Kidney epithelial cell (primary cell): ENCODE results near the gene CCNJL. TPM values are rescaled to one million over a fixed set of nuclear protein-coding genes. Genes with fewer than 3 reads are reported as not detected.

Experiments used
- DNase-seq: peaks from one replicate; pipeline ENCODE4 v3.0.0-alpha.2; 2010; ENCODE audit warnings: low read depth
- H3K27me3 ChIP-seq: 2 replicates; pipeline ENCODE4 v1.6.0; 2011; ENCODE audit warnings: low read length; ENCODE audit not compliant: control insufficient read depth, insufficient read depth
- H3K36me3 ChIP-seq: 2 replicates; pipeline ENCODE4 v1.5.1; 2011; ENCODE audit warnings: low read length; ENCODE audit not compliant: control insufficient read depth, insufficient read depth
- H3K4me3 ChIP-seq: 2 replicates; pipeline ENCODE4 v1.5.1; 2011; ENCODE audit warnings: low read depth, mild to moderate bottlenecking, control low read depth, low read length
- CTCF ChIP-seq: IDR thresholded peaks from 2 replicates; pipeline ENCODE4 v1.5.1; 2011; ENCODE audit warnings: mild to moderate bottlenecking, moderate library complexity, low read length, control low read depth, inconsistent platforms; ENCODE audit not compliant: insufficient read depth, poor library complexity, severe bottlenecking
- total RNA-seq: library from RNA; depleted of rRNA; stranded (reverse); fragments of >200 nt; gene quantifications from 2 replicates; pipeline ENCODE4 v1.2.3, GENCODE V29; 2015

Gene CCNJL
- total RNA-seq, 1 donor from 2014 or later = 21.9 TPM

DNA sequence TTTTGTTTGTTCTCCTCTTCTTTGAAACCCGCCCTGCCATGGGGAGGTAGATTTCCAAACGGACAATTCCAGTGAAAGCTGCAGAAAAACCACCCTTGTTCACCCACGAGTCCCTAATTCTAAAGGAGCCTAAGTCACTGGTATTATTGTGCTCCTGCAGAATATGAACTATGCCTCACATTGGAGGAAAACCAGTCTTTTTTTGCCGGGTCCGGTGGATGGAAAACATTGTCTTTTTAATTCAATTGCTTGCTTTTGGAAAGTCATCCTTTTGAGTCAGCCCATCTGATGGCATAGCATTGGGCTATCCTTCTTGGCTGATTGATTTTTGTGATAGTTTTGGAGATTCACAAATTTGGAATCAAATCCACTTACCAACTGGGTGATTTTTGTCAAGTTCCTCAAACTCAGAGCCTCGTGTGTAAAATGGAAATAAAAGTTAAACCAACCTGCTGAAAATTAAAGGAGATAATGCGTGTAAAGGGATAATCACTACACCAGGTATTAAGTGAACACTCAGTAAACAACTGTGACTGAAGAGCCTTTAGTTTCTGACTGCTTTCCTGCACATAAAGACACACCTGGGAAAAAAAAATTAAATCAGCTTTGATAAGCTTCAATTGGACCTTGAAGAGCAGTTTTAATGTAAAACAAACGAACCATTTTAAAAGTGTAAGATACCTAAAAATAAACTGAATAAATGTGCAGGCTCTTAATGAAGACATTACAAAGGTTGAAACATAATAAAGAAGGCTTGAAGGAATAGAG lies 780 bp upstream of the CCNJL start:
- TF ChIP-seq CTCF = no peak

GRCh38 chr5:160311491-160312133 lies 752 bp downstream of the CCNJL start:
- TF ChIP-seq CTCF = no peak
- Histone ChIP-seq H3K4me3 (peak overlapping the region; percentile 53), H3K36me3 (no peaks in the 10 kb centered on the region), H3K27me3 (no peaks in the 10 kb centered on the region)
- no peak for DNase-seq

More for the DNA sequence above, 780 bp upstream of the CCNJL start:
- H3K36me3 ChIP-seq = no peaks in the 10 kb centered on the region
- H3K27me3 ChIP-seq = no peaks in the 10 kb centered on the region
- no peak for DNase-seq
- peak overlapping the region; percentile 53 for H3K4me3 ChIP-seq

DNA sequence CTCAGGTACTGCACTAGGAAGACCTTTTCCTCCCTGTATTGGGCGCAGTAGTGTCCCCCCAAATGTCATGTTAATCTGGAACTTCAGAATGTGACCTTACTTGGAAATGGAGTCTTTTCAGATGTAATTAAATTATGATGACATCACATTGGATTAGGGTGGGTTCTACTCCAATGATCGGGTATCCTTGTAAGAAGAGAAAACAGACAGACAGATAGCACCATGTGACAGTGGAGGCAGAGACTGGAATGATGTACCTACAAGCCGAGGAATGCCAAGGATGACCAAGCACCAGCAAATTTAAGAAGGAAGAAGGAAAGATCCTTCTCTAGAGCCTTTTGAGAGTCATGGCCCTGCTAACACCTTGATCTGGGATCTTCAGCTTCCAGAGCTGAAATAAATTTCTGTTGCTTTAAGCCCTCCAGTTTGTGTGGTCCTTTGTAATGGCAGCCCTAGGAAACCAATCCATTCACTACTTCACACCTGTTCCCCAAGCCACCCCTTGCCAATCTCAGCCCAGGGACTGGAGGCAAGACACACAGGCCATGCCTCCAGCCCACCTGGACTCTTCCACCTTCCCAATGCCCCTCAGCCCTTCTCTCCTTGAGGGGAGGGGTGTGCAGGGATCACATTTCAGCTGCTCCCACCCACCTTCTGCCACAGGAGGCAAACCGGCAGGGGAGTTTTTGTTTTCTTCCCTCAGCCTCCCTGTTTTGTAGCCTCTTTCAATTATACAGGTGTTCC lies 1.6 kb downstream of the CCNJL start:
- TF ChIP-seq CTCF = no peak
- Histone ChIP-seq H3K36me3 (no peaks in the 10 kb centered on the region), H3K4me3 (no peak overlapping the region), H3K27me3 (no peaks in the 10 kb centered on the region)
- no peak for DNase-seq

GRCh38 chr5:160310140-160310539 lies 2.2 kb downstream of the CCNJL start:
- DNase-seq = no peak
- no peak for TF ChIP-seq CTCF
- Histone ChIP-seq H3K27me3 (no peaks in the 10 kb centered on the region), H3K4me3 (no peak overlapping the region), H3K36me3 (no peaks in the 10 kb centered on the region)

DNA sequence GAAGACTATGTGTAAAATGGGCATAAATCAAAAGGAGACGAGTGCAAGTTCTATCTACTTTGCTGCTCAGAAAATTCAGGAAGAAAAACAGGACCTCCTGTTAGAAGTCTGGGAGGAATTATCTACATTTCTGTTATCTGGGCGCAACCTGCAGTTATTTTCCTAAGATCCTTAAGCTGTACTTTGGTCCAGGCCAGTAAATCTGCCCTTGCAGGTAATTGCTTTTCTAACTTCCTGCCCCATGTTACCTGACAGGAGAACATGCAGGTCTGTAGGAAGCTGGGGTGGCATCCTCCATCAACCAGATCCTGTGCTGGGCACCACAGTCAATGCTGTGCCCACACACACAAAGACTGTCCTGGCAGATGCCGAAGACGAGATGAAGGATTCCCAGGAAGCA lies 5.7 kb downstream of the CCNJL start:
- Histone ChIP-seq H3K36me3 (no peaks in the 10 kb centered on the region), H3K4me3 (no peak overlapping the region), H3K27me3 (no peaks in the 10 kb centered on the region)
- DNase-seq = no peak
- TF ChIP-seq CTCF = no peak
